Peyer's patch (tissue), 4 donors: ENCODE results near the gene SYNDIG1L.

Experiments
- POLR2A ChIP-seq, 2 donors: fragments of 450-650 bp; IDR thresholded peaks; one replicate each; pipeline ENCODE4 v1.5.1; 2017; ENCODE audit warnings: antibody characterized with exemption in 2 of 2, mild to moderate bottlenecking in 2 of 2, moderate library complexity in 2 of 2
- TF ChIP-seq, protein P1 (sequence below), 6 experiments: fragments of 450-650 bp in 4 of 6; fragments of 200-600 bp in 2 of 6; sonication (generic) in 1 of 6; IDR thresholded peaks; one replicate each; pipeline ENCODE4 v1.5.1; 2017 to 2019; ENCODE audit warnings: antibody characterized with exemption in 6 of 6, mild to moderate bottlenecking in 3 of 6, moderate library complexity in 1 of 6

DNA sequence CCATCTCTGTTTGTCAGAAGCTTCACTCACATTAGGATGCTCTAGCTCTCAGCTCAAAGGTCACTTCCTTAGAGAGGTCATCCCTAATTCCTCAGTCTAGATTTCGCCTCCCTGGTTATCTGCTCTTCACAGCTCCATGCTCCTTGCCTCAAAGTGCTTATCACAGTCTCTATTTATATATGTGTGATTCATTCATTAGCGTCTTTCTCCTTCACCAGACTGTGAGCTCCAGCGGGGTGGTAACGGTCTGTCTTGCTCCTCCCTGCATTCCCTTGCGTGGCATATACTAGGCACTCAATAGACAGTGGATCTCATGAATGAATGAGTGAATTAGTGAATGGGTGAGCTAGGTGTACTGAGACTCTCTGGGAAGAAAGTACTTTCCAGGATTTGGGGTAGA is 6.9 kb downstream of the SYNDIG1L start:
- TF ChIP-seq, protein P1, sequence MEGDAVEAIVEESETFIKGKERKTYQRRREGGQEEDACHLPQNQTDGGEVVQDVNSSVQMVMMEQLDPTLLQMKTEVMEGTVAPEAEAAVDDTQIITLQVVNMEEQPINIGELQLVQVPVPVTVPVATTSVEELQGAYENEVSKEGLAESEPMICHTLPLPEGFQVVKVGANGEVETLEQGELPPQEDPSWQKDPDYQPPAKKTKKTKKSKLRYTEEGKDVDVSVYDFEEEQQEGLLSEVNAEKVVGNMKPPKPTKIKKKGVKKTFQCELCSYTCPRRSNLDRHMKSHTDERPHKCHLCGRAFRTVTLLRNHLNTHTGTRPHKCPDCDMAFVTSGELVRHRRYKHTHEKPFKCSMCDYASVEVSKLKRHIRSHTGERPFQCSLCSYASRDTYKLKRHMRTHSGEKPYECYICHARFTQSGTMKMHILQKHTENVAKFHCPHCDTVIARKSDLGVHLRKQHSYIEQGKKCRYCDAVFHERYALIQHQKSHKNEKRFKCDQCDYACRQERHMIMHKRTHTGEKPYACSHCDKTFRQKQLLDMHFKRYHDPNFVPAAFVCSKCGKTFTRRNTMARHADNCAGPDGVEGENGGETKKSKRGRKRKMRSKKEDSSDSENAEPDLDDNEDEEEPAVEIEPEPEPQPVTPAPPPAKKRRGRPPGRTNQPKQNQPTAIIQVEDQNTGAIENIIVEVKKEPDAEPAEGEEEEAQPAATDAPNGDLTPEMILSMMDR (IDR thresholded peaks at IDR 0.05): no peak
- TF ChIP-seq POLR2A (IDR thresholded peaks at IDR 0.05): no peak
